Measurements from ENCODE around the gene PRPF4.

PRPF4 gene

GRCh38 chr9:113313261-113313660, 37.8 kb downstream of the PRPF4 start:
- Histone ChIP-seq H3K4me2 (ENCODE audit: low read depth, low read length, poor library complexity, severe bottlenecking) (no peak overlapping the region), H3K27ac (ENCODE audit: low read depth, low read length) (no peak overlapping the region), H3F3A (ENCODE audit: insufficient read depth) (no peaks in the 10 kb centered on the region), H3K27me3 (ENCODE audit: low read length) (no peaks in the 10 kb centered on the region), H3K9me2 (replicated peaks; ENCODE audit: insufficient read depth, low read length) (no peaks in the 10 kb centered on the region), H4K20me1 (ENCODE audit: low read depth, low read length) (no peaks in the 10 kb centered on the region), H3K36me3 (ENCODE audit: low read length) (no peaks in the 10 kb centered on the region), H3K79me2 (ENCODE audit: insufficient read depth, low read length) (no peaks in the 10 kb centered on the region), H3K9ac (ENCODE audit: low read length) (no peak overlapping the region), H2AFZ (ENCODE audit: low read depth, low read length, severe bottlenecking) (no peak overlapping the region), H3K4me3 (ENCODE audit: insufficient read depth, low read length, poor library complexity, severe bottlenecking) (no peak overlapping the region), H3K9me3 (ENCODE audit: insufficient read depth, low read length) (no peaks in the 10 kb centered on the region)
- no peak for TF ChIP-seq EZH2phosphoT487 (conservative IDR thresholded peaks at IDR 0.05; ENCODE audit: low read length)
- TF ChIP-seq, protein P1, sequence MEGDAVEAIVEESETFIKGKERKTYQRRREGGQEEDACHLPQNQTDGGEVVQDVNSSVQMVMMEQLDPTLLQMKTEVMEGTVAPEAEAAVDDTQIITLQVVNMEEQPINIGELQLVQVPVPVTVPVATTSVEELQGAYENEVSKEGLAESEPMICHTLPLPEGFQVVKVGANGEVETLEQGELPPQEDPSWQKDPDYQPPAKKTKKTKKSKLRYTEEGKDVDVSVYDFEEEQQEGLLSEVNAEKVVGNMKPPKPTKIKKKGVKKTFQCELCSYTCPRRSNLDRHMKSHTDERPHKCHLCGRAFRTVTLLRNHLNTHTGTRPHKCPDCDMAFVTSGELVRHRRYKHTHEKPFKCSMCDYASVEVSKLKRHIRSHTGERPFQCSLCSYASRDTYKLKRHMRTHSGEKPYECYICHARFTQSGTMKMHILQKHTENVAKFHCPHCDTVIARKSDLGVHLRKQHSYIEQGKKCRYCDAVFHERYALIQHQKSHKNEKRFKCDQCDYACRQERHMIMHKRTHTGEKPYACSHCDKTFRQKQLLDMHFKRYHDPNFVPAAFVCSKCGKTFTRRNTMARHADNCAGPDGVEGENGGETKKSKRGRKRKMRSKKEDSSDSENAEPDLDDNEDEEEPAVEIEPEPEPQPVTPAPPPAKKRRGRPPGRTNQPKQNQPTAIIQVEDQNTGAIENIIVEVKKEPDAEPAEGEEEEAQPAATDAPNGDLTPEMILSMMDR (IDR thresholded peaks at IDR 0.05; ENCODE audit: insufficient read depth, low read length, poor library complexity, severe bottlenecking): no peak

- H3K36me3 ChIP-seq (ENCODE audit: low read length): no peaks in the 10 kb centered on the region
- H3K27ac ChIP-seq (ENCODE audit: low read depth, low read length): no peak overlapping the region
- no peak overlapping the region for H3K4me3 ChIP-seq (ENCODE audit: insufficient read depth, low read length, poor library complexity, severe bottlenecking)
- H3K9ac ChIP-seq (ENCODE audit: low read length): no peak overlapping the region
- no peaks in the 10 kb centered on the region for H3K9me2 ChIP-seq (replicated peaks; ENCODE audit: insufficient read depth, low read length)
- H3K4me2 ChIP-seq (ENCODE audit: low read depth, low read length, poor library complexity, severe bottlenecking): no peak overlapping the region
- no peaks in the 10 kb centered on the region for H3F3A ChIP-seq (ENCODE audit: insufficient read depth)
- no peaks in the 10 kb centered on the region for H3K27me3 ChIP-seq (ENCODE audit: low read length)
- TF ChIP-seq EZH2phosphoT487 (conservative IDR thresholded peaks at IDR 0.05; ENCODE audit: low read length): no peak
- TF ChIP-seq, protein P1 (IDR thresholded peaks at IDR 0.05; ENCODE audit: insufficient read depth, low read length, poor library complexity, severe bottlenecking): no peak
- no peaks in the 10 kb centered on the region for H4K20me1 ChIP-seq (ENCODE audit: low read depth, low read length)
- no peak overlapping the region for H2AFZ ChIP-seq (ENCODE audit: low read depth, low read length, severe bottlenecking)
- no peaks in the 10 kb centered on the region for H3K9me3 ChIP-seq (ENCODE audit: insufficient read depth, low read length)
- no peaks in the 10 kb centered on the region for H3K79me2 ChIP-seq (ENCODE audit: insufficient read depth, low read length)
Observed at GRCh38 chr9:113315231-113315630, 39.8 kb downstream of the PRPF4 start.

DNA sequence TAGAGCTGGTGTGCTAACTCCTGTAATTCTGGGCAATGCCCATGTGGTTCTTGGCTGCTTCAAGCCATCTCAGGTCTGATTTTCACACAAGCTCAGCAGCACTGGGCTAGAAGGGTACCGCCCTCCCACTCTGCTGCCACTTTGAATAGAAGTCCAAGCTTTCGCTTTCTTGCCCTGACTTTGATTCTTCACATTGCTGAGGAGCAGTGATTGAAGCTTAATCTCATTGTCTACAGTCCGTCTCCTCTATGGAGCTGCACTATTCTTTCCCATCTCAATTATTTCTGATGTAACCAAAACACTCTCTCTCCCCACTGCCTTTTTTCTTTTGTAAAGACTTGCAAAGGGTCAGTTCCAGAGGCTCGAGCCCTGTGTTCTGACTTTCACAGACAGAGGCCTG, 40.6 kb downstream of the PRPF4 start:
- Histone ChIP-seq H3K9me2 (replicated peaks; ENCODE audit: insufficient read depth, low read length) (no peaks in the 10 kb centered on the region), H4K20me1 (ENCODE audit: low read depth, low read length) (no peaks in the 10 kb centered on the region), H3K9ac (ENCODE audit: low read length) (no peak overlapping the region), H3K27me3 (ENCODE audit: low read length) (no peaks in the 10 kb centered on the region), H3K9me3 (ENCODE audit: insufficient read depth, low read length) (no peaks in the 10 kb centered on the region), H3K27ac (ENCODE audit: low read depth, low read length) (no peak overlapping the region), H2AFZ (ENCODE audit: low read depth, low read length, severe bottlenecking) (no peak overlapping the region), H3K79me2 (ENCODE audit: insufficient read depth, low read length) (no peaks in the 10 kb centered on the region), H3F3A (ENCODE audit: insufficient read depth) (no peaks in the 10 kb centered on the region), H3K4me3 (ENCODE audit: insufficient read depth, low read length, poor library complexity, severe bottlenecking) (no peak overlapping the region), H3K36me3 (ENCODE audit: low read length) (no peaks in the 10 kb centered on the region), H3K4me2 (ENCODE audit: low read depth, low read length, poor library complexity, severe bottlenecking) (no peak overlapping the region)
- TF ChIP-seq, protein P1 (IDR thresholded peaks at IDR 0.05; ENCODE audit: insufficient read depth, low read length, poor library complexity, severe bottlenecking): no peak
- TF ChIP-seq EZH2phosphoT487 (conservative IDR thresholded peaks at IDR 0.05; ENCODE audit: low read length): no peak
